ENCODE measurements around the gene JUND.
A peak's percentile ranks its signal among the peaks of the same experiment; 100 is the strongest.

DNA sequence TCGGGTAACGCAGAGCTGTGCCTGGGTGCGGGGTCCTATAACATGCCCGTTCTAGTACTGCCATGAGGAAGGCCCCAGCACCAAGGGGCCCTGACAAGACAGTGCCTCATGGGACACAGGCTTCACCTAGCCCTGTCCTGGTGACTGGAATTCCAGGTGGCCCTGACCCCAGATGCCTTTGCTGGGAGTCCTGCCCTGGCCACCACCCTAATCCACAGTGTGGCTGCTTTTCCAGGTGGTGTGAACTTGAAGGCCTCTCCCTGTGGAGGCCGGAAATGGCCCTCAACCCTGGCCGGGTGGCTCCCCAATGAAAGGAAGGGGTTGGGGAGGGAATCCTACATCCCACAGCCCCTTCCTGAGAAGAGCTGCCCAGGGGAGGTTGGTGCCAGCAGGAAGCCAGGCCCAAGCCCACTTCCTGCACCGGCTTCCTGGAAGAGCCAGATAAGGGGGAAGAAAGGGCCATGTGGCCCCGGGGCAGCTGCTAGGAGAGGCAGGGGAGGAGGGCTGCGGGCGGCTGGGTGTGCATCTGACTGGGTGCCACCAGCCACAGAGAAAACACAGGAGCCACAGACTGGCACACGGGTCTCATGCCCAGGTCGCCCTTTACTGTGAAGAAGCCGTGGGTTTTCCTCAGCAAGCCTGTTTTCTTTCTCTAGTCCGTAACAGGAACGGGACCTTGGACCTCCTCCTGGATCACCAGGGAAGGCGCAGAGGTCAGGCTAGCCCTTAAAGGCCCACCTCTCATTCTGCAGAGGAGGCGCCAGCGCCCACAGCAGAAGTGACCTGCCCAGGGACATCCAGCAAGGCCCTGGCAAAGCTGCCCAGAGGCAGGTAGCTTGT is 36.8 kb upstream of the JUND start:
- TF ChIP-seq CTCF (IDR thresholded peaks at IDR 0.05): no peak
- peak in 1 of 2 donors; percentile 39 for TF ChIP-seq POLR2A (IDR thresholded peaks at IDR 0.05)

All from Peyer's patch (tissue), 4 donors.